ENCODE data around the gene SIGLEC1. TPM values are rescaled to one million over a fixed set of nuclear protein-coding genes. Genes with fewer than 3 reads are reported as not detected.

SIGLEC1 gene
- total and polyA plus RNA-seq, 2 experiments from 2014 or later = not detected

GRCh38 chr20:3723284-3723683 lies 10.9 kb upstream of the SIGLEC1 start:
- TF ChIP-seq, protein P1, sequence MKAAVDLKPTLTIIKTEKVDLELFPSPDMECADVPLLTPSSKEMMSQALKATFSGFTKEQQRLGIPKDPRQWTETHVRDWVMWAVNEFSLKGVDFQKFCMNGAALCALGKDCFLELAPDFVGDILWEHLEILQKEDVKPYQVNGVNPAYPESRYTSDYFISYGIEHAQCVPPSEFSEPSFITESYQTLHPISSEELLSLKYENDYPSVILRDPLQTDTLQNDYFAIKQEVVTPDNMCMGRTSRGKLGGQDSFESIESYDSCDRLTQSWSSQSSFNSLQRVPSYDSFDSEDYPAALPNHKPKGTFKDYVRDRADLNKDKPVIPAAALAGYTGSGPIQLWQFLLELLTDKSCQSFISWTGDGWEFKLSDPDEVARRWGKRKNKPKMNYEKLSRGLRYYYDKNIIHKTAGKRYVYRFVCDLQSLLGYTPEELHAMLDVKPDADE (IDR thresholded peaks at IDR 0.05) = no peak
- TF ChIP-seq EZH2phosphoT487 (IDR thresholded peaks at IDR 0.05; ENCODE audit: unreplicated experiment) = no peak
- no peak for TF ChIP-seq REST (IDR thresholded peaks at IDR 0.05; ENCODE audit: unreplicated experiment)
- TF ChIP-seq JUNB (IDR thresholded peaks at IDR 0.05; ENCODE audit: unreplicated experiment) = no peak
- no peak for TF ChIP-seq STAT1 (IDR thresholded peaks at IDR 0.05; ENCODE audit: unreplicated experiment)
- no peak for TF ChIP-seq EZH2 (IDR thresholded peaks at IDR 0.05; ENCODE audit: low read depth, unreplicated experiment)
- TF ChIP-seq ZNF331 (CRISPR knock-in tag; IDR thresholded peaks at IDR 0.05; ENCODE audit: low read depth) = no peak
- no peak for TF ChIP-seq ZNF462 (CRISPR knock-in tag; IDR thresholded peaks at IDR 0.05)
- TF ChIP-seq NANOG (IDR thresholded peaks at IDR 0.05; ENCODE audit: borderline replicate concordance) = no peak
- no peak for TF ChIP-seq CREB1 (CRISPR knock-in tag; IDR thresholded peaks at IDR 0.05; ENCODE audit: low read depth)
- TF ChIP-seq CTCF (conservative IDR thresholded peaks at IDR 0.05; ENCODE audit: low read depth in 2 of 2) = no peak
- no peak for TF ChIP-seq ZNF114 (CRISPR knock-in tag; IDR thresholded peaks at IDR 0.05)
- no peak for TF ChIP-seq POLR2AphosphoS5 (IDR thresholded peaks at IDR 0.05; ENCODE audit: low read depth)
- Mint-ChIP-seq H3K27me3 (ENCODE audit: insufficient read depth, low read depth, poor library complexity) (peaks cover 14% of the 10 kb centered on the region), H3K4me1 (peaks cover 14% of the 10 kb centered on the region)

More at GRCh38 chr20:3723284-3723683, 10.9 kb upstream of the SIGLEC1 start:
- Mint-ChIP-seq H3K4me3 (no peak overlapping the region), H3K9me3 (no peaks in the 10 kb centered on the region; the same call in 2 of the 3 replicates), H3K36me3 (ENCODE audit: low read depth) (no peaks in the 10 kb centered on the region), H3K27ac (no peak overlapping the region)
- Histone ChIP-seq H3K79me2 (replicated peaks; ENCODE audit: insufficient read depth) (no peaks in the 10 kb centered on the region), H3K9me2 (ENCODE audit: insufficient read depth) (no peaks in the 10 kb centered on the region), H3K4me3 (no peak overlapping the region), H3K27ac (ENCODE audit: low read depth) (no peak overlapping the region), H4K20me1 (replicated peaks; ENCODE audit: insufficient read depth) (no peaks in the 10 kb centered on the region), H2AFZ (no peak overlapping the region), H3K27me3 (ENCODE audit: insufficient read depth) (peaks cover 8% of the 10 kb centered on the region; the same call in 1 of the 2 replicates), H3F3A (replicated peaks; ENCODE audit: low read depth) (no peaks in the 10 kb centered on the region), H3K4me2 (no peak overlapping the region), H3K4me1 (ENCODE audit: insufficient read depth) (no peaks in the 10 kb centered on the region), H3K36me3 (ENCODE audit: insufficient read depth) (no peaks in the 10 kb centered on the region)
- ATAC-seq = no peak
- no peak for DNase-seq (ENCODE audit: low spot score)
